OCI-LY7 (cell line): ENCODE results near the gene NUDT8. TPM values are rescaled to one million over a fixed set of nuclear protein-coding genes. Genes with fewer than 3 reads are reported as not detected.
"Not testable (repeated sequence)": the region's sequence is repeated elsewhere in the genome, so short reads cannot be mapped to it uniquely, and the experiment has no call there.

Experiments used
- BruUV-seq: library from RNA; stranded (reverse); fragments of 400-500 nt; replicated peaks from 2 replicates; lab custom pipeline; 2021; lab: Mats Ljungman, UMichigan
- CTCF ChIA-PET: fragments of 300-600 bp; sonication (Branson Sonifier 250); formaldehyde crosslinking; loops from one replicate; lab custom pipeline; 2022; ENCODE audit warnings: antibody characterized with exemption; ENCODE audit not compliant: unreplicated experiment; lab: Charles Lee
- POLR2A ChIA-PET: fragments of 300-600 bp; sonication (Branson Sonifier 250); formaldehyde crosslinking; loops from one replicate; lab custom pipeline; 2022; ENCODE audit warnings: antibody characterized with exemption; lab: Charles Lee
- DNase-seq: peaks from one replicate; pipeline ENCODE4 v3.0.0-alpha.2; 2015; ENCODE audit warnings: low spot score
- H2AFZ ChIP-seq: fragments of 200-600 bp; sonication (generic), shearing (Covaris generic); 2 replicates; pipeline ENCODE4 v1.6.1; 2014; ENCODE audit warnings: mild to moderate bottlenecking, antibody characterized with exemption, low read length, moderate library complexity
- H3K27ac ChIP-seq: fragments of 200-600 bp; sonication (generic); 2 replicates; pipeline ENCODE4 v1.5.1; 2014; ENCODE audit warnings: mixed run types, low read depth, mild to moderate bottlenecking, moderate library complexity, low read length, inconsistent platforms; ENCODE audit not compliant: poor library complexity, severe bottlenecking
- H3K36me3 ChIP-seq: fragments of 200-600 bp; sonication (generic); 2 replicates; pipeline ENCODE4 v1.6.1; 2014; ENCODE audit warnings: mild to moderate bottlenecking, antibody characterized with exemption, low read length, moderate library complexity, mixed read lengths; ENCODE audit not compliant: insufficient read depth
- H3K4me1 ChIP-seq: fragments of 200-600 bp; sonication (generic); 2 replicates; pipeline ENCODE4 v1.5.1; 2014; ENCODE audit warnings: mild to moderate bottlenecking, low read length; ENCODE audit not compliant: insufficient read depth, poor library complexity, severe bottlenecking
- H3K4me2 ChIP-seq: fragments of 200-600 bp; sonication (generic); 2 replicates; pipeline ENCODE4 v1.6.1; 2014; ENCODE audit warnings: mild to moderate bottlenecking, low read length
- H3K4me3 ChIP-seq: fragments of 200-600 bp; sonication (generic); 2 replicates; pipeline ENCODE4 v1.5.1; 2014; ENCODE audit warnings: mild to moderate bottlenecking, low read depth, low read length; ENCODE audit not compliant: poor library complexity, severe bottlenecking
- H3K79me2 ChIP-seq: fragments of 200-600 bp; sonication (generic); 2 replicates; pipeline ENCODE4 v1.6.1; 2016; ENCODE audit warnings: low read depth, mild to moderate bottlenecking, low read length, moderate library complexity, mixed read lengths; ENCODE audit not compliant: insufficient read depth
- H3K9me2 ChIP-seq: fragments of 200-600 bp; sonication (generic); 2 replicates; pipeline ENCODE4 v1.6.1; 2016; ENCODE audit warnings: mild to moderate bottlenecking, low read length, mixed read lengths; ENCODE audit not compliant: insufficient read depth
- H3K9me3 ChIP-seq: fragments of 200-600 bp; sonication (generic); 2 replicates; pipeline ENCODE4 v1.6.1; 2014; ENCODE audit warnings: mild to moderate bottlenecking, mixed run types, low read length, mixed read lengths
- H4K20me1 ChIP-seq: fragments of 200-600 bp; sonication (generic); 2 replicates; pipeline ENCODE4 v1.6.1; 2014; ENCODE audit warnings: mild to moderate bottlenecking, antibody characterized with exemption, low read length, moderate library complexity, mixed read lengths; ENCODE audit not compliant: insufficient read depth
- intact Hi-C: fragments of 100-400 bp; cut with micrococcal nuclease; formaldehyde crosslinking; loops from one replicate; pipeline ENCODE4 v1.10.0; 2022; ENCODE audit not compliant: unreplicated experiment
- total RNA-seq, 2 experiments: library from RNA; depleted of rRNA in 1 of 2; stranded (reverse); fragments of >200 nt in 1 of 2; shearing (Covaris generic) in 1 of 2; gene quantifications; 2 replicates each; pipeline ENCODE4 v1.2.3, GENCODE V29; 2014 to 2022

NUDT8 gene
- total RNA-seq, 2 experiments from 2014 or later = 20.4 to 35.4 TPM

GRCh38 chr11:67621928-67622327 lies 7.8 kb downstream of the NUDT8 start:
- H3K9me3 ChIP-seq, BruUV-seq, H4K20me1 ChIP-seq, H2AFZ ChIP-seq, H3K27ac ChIP-seq, H3K36me3 ChIP-seq, CTCF ChIA-PET, intact Hi-C loops, POLR2A ChIA-PET, H3K4me1 ChIP-seq, H3K4me2 ChIP-seq, DNase-seq, H3K79me2 ChIP-seq, H3K4me3 ChIP-seq, H3K9me2 ChIP-seq: not testable (repeated sequence)

DNA sequence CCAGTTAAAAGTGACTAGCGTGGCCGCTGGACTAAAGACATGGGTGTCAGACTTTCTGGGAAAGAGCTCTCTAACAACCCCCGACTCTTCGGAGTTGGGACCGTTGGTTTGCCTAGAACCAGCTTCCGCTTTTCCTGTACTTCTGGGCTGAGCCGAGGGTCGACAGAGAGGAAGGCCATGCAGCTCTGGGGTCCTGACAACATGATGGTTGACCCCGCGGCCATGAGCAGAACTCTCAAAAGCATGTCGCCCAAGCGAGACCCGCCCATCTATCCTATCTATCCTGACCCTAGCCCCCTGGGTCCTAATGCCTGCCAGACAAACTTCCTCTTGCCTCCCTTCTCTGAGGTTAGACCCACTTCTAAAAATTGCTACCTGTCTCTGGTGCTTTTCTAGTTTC lies 9.1 kb downstream of the NUDT8 start:
- POLR2A ChIA-PET, H4K20me1 ChIP-seq, BruUV-seq, H3K4me2 ChIP-seq, H2AFZ ChIP-seq, H3K27ac ChIP-seq, H3K79me2 ChIP-seq, H3K9me2 ChIP-seq, CTCF ChIA-PET, DNase-seq, H3K4me1 ChIP-seq, H3K4me3 ChIP-seq, H3K9me3 ChIP-seq, intact Hi-C loops, H3K36me3 ChIP-seq: not testable (repeated sequence)

DNA sequence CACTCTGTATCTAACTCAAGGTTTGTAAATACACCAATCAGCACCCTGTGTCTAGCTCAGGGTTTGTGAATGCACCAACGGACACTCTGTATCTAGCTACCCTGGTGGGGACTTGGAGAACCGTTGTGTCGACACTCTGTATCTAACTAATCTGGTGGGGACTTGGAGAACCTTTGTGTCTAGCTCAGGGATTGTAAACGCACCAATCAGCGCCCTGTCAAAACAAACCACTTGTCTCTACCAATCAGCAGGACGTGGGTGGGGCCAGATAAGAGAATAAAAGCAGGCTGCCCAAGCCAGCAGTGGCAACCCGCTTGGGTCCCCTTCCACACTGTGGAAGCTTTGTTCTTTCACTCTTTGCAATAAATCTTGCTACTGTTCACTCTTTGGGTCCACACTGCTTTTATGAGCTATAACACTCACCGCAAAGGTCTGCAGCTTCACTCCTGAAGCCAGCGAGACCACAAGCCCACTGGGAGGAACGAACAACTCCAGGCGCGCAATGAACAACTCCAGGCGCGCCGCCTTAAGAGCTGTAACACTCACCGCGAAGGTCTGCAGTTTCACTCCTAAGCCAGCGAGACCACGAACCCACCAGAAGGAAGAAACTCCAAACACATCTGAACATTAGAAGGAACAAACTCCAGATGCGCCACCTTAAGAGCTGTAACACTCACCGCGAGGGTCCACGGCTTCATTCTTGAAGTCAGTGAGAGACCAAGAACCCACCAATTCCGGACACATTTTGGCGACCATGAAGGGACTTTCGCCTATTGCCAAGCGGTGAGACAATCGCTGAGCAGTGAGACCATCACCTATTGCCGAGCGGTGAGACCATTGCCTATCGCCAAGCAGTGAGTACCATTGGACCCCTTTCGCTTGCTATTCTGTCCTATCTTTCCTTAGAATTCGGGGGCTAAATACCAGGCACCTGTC lies 9.8 kb downstream of the NUDT8 start:
- peaks cover 11% of the 10 kb centered on the region for H3K4me1 ChIP-seq
- H3K36me3 ChIP-seq, intact Hi-C loops, H3K27ac ChIP-seq, H3K79me2 ChIP-seq, H3K9me2 ChIP-seq, H4K20me1 ChIP-seq, CTCF ChIA-PET, H3K4me2 ChIP-seq, H2AFZ ChIP-seq, H3K4me3 ChIP-seq, H3K9me3 ChIP-seq, BruUV-seq, DNase-seq: not testable (repeated sequence)
- POLR2A ChIA-PET = interaction anchor here (0.7 kb wide), 1 partner anchor 43 kb away, joined by 3 read pairs; no protein-coding TSS in a partner anchor

- POLR2A ChIA-PET, H3K4me2 ChIP-seq, H3K27ac ChIP-seq, H2AFZ ChIP-seq, H3K9me2 ChIP-seq, CTCF ChIA-PET, H3K4me3 ChIP-seq, H3K79me2 ChIP-seq, H3K9me3 ChIP-seq, H4K20me1 ChIP-seq, DNase-seq, H3K36me3 ChIP-seq, BruUV-seq, intact Hi-C loops: not testable (repeated sequence)
- peaks cover 19% of the 10 kb centered on the region for H3K4me1 ChIP-seq
These were observed 10.7 kb downstream of the NUDT8 start for GRCh38 chr11:67618901-67619659.
